Activated CD8-positive, alpha-beta memory T cell treated with anti-CD3 and anti-CD28 coated beads for 4 hours (primary cell): ENCODE measurements around the gene CEP131.
"Not testable (repeated sequence)": the region's sequence is repeated elsewhere in the genome, so short reads cannot be mapped to it uniquely, and the experiment has no call there.

Experiments used
- DNase-seq, 2 donors: peaks; one replicate each; pipeline ENCODE4 v3.0.0-alpha.2; 2020; ENCODE audit warnings: low read depth in 2 of 2

Gene CEP131

GRCh38 chr17:81152288-81152828, 70.4 kb downstream of the CEP131 start:
- no peak for DNase-seq

- DNase-seq = no peak
These were observed 71.5 kb downstream of the CEP131 start for GRCh38 chr17:81151278-81151677.

- no peak for DNase-seq
These were observed 72.2 kb downstream of the CEP131 start for GRCh38 chr17:81150377-81151077.

- DNase-seq = no peak
These were observed 73.7 kb downstream of the CEP131 start for GRCh38 chr17:81148986-81149533.

- no peak for DNase-seq
These were observed 74.2 kb downstream of the CEP131 start for GRCh38 chr17:81148571-81148970.

GRCh38 chr17:81147701-81148100, 75.1 kb downstream of the CEP131 start:
- DNase-seq = no peak

- DNase-seq = not testable (repeated sequence)
These were observed 76.6 kb downstream of the CEP131 start for GRCh38 chr17:81146208-81146607.

- DNase-seq = no peak
These were observed 78.4 kb downstream of the CEP131 start for GRCh38 chr17:81144423-81144781.

GRCh38 chr17:81143717-81144422, 78.9 kb downstream of the CEP131 start:
- no peak for DNase-seq

- no peak for DNase-seq
These were observed 79.6 kb downstream of the CEP131 start for GRCh38 chr17:81143200-81143527.

- no peak for DNase-seq
These were observed 80.2 kb downstream of the CEP131 start for GRCh38 chr17:81142301-81143199.

- DNase-seq = no peak
These were observed 82.1 kb downstream of the CEP131 start for GRCh38 chr17:81140695-81141094.

GRCh38 chr17:81140018-81140417, 82.7 kb downstream of the CEP131 start:
- no peak for DNase-seq
